ENCODE data around the gene PPM1F.

The PPM1F gene

GRCh38 chr22:21961127-21961867 lies 8.6 kb upstream of the PPM1F start:
- no peak overlapping the region for H3K4me3 ChIP-seq (ENCODE audit: low read length)
- DNase-seq (ENCODE audit: low read depth), result no peak
- TF ChIP-seq CTCF (IDR thresholded peaks at IDR 0.05; ENCODE audit: insufficient read depth, low read depth, low read length, missing control alignments), result no peak

DNA sequence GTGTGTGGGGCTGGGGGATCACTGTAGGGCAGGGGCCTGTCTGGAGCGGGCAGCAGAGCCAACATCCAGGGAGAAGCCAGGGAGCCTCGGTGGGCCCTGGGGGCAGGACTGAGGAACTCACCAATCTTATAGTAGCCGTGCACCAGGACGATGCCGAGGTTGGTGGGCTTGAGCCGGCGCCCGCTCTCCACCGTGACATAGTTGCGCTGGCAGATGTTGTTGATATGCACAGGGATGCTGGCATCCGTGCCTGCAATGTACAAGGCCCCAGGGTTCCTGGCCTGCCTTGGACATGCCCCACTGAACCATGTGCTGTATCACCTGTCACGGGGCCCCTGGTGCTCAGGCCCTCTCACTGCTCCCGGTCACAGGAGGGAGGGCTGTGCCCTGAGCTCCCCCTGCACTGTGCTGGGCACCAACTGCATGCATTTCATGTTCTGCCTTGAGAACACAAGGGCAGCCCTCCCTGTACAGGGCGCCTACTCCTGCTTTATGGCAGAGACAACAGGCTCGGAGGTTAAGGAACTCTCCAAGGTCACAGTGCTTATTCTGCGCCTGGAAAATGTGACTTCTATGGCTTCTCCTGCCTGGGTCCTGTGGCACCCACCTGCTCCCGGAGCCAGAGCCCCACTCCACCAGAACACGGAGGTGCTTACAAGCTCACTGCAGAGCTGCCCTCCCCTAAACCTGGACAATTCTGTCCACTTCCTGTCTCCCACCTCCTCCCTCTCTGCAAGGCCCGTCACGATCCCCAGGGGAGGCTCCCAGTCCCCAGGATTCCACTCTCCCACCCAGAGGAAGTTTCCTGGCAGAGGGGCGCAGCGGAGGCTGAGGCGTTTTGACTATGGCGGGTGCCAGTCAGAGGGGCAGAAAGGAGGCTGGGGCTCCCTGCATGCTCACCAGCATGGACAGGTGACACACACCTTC lies 7.8 kb upstream of the PPM1F start:
- H3K4me3 ChIP-seq (ENCODE audit: low read length), result no peak overlapping the region
- TF ChIP-seq CTCF (IDR thresholded peaks at IDR 0.05; ENCODE audit: insufficient read depth, low read depth, low read length, missing control alignments), result no peak
- no peak for DNase-seq (ENCODE audit: low read depth)

DNA sequence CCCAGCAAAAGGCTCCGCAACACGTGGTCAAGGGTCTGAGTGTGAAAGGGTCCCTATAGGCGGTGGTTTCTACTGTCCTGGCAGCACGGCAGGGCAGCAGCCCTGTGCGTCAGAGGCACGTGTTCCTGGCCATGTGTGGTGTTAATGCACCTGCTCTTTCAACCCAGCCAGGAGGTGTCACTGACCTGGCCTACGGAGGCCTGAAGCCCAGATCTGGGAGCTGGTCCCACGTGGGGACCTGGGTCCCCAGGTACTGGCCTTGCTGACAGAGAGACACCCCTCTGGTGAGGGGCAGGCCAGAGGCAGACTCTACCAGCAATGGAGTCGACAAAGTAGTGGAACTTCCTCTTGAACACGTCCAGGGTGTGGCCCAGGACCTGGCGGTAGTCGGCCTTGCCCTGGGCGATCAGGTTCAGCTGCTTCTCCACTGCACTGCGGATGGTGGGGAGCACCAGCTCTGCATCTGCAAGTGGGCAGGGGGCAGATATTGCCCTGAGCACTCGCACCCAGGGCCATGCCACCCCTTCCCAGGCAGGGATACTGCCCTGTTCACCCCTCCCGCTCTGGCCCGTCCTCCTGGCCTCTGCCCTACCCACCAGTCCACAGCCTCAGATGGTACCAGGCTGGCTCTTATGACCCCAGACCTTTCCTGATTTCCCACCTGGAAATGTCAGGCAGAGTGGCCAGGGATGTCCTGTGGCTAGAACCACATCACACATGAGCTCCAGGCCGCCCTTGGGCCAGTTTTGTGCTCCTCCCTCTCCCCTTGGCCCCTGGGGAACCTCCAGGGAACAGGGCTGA lies 6.8 kb upstream of the PPM1F start:
- no peak for DNase-seq (ENCODE audit: low read depth)
- H3K4me3 ChIP-seq (ENCODE audit: low read length), result no peak overlapping the region
- no peak for TF ChIP-seq CTCF (IDR thresholded peaks at IDR 0.05; ENCODE audit: insufficient read depth, low read depth, low read length, missing control alignments)

DNA sequence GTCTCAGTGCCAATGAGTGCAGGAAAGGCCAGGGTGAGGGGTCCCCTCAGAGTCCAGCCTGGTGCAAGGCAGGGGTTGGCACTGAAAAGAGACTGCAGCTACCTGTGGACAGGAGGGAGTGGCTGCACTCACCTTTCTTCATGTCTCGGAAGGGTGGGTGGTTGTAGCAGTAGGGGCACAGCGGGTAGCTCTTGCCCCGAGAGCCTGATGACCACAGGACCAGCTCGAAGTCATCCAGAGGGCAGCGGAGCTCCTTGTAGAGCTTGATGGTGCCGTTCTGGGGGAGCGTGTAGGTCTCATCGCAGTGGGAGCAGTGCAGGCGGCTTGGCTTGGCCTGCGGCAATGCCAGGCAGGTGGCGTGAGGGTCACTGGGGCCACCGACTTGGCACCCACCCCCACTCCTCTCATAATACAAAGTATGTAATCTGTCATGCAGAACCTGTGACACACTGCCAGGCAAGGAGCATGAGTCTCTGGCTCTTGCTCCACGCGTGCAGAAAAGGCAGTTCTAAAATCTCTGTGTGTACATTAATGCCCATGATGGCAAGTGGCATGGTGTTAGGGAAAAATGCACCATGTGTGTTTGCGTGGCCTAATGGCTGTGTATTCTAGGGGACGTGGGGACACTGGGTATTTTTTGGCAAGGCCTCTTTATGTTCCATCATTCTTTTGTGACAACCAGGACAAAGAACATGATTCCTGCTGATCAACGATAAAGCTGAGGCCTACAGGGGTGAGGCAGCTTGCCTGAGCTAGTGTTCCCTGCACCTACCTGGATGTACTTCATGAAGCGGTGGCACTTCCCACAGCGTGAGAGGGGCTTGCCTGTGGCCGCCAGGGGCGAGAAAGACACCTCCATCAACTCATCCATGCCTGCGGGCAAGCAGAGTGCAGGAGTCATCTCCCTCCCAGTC lies 6.0 kb upstream of the PPM1F start:
- no peak for TF ChIP-seq CTCF (IDR thresholded peaks at IDR 0.05; ENCODE audit: insufficient read depth, low read depth, low read length, missing control alignments)
- H3K4me3 ChIP-seq (ENCODE audit: low read length), result no peak overlapping the region
- DNase-seq (ENCODE audit: low read depth), result no peak

GRCh38 chr22:21951931-21952465 lies 650 bp downstream of the PPM1F start:
- DNase-seq (ENCODE audit: low read depth), result peak; percentile 72
- TF ChIP-seq CTCF (IDR thresholded peaks at IDR 0.05; ENCODE audit: insufficient read depth, low read depth, low read length, missing control alignments), result no peak
- H3K4me3 ChIP-seq (ENCODE audit: low read length), result peak overlapping the region; percentile 68

DNA sequence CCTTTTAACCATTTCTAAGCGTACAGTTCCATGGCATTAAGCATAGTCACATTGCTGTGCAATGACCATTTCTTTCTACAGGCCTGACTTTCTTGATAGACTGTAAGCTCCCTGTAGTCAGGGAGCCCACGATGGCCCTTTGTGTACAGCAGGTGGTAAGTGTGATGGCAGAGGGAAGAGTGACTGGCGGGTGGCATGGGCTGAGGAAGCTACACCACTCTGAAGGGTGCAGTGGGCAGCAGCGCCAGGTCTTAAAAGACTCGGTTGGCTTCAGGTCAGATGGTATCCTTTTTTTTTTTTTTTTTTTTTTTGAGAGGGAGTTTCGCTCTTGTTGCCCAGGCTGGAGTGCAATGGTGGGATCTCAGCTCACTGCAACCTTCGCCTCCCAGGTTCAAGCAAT lies 1.6 kb downstream of the PPM1F start:
- no peak for DNase-seq (ENCODE audit: low read depth)
- no peak overlapping the region for H3K4me3 ChIP-seq (ENCODE audit: low read length)
- TF ChIP-seq CTCF (IDR thresholded peaks at IDR 0.05; ENCODE audit: insufficient read depth, low read depth, low read length, missing control alignments), result no peak

Measured in epithelial cell of esophagus (primary cell).